PC-3 (cell line): ENCODE results near the gene TEX26.

Experiments used
- CTCF ChIP-seq: fragments of 300-600 bp; sonication (generic); conservative IDR thresholded peaks from 2 replicates; pipeline ENCODE4 v1.5.1; 2017; ENCODE audit warnings: antibody characterized with exemption, low read depth, mild to moderate bottlenecking, low read length
- EZH2 ChIP-seq: fragments of 300-600 bp; sonication (generic); IDR thresholded peaks from one replicate; pipeline ENCODE4 v1.6.1; 2017; ENCODE audit warnings: antibody characterized with exemption, mild to moderate bottlenecking, low read length; ENCODE audit not compliant: unreplicated experiment
- EZH2phosphoT487 ChIP-seq: fragments of 300-600 bp; sonication (generic); IDR thresholded peaks from 2 replicates; pipeline ENCODE4 v1.6.1; 2018; ENCODE audit warnings: mild to moderate bottlenecking, antibody characterized with exemption, low read length, borderline replicate concordance

DNA sequence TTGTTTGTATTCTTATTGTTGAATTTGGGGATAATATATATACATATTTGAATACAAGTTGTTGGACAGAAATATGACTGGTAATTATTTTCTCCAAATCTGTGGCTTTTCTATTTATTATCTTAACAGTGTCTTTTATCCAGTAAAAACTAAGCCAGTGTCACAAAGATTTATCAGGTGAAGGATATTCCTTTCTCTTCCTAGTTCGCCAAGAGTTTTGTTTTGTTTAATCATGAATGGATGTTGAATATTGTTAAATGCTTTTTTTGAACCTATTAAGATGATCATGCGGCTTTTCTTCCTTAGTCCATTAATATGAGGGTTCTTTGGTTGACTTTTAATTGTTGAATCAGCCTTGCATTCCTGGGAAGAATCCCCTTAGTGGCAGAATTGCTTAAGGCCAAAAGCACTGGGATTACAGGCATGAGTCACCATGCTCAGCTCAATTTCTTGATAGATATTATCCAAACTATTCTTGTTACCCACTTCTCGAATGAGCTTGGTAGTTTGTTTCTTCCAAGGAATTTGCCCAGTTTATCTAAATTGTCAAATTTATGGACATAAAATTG lies 53.3 kb downstream of the TEX26 start:
- no peak for TF ChIP-seq CTCF
- TF ChIP-seq EZH2, result no peak
- no peak for TF ChIP-seq EZH2phosphoT487
